HL-60 (cell line): ENCODE measurements around the gene TMEM72.

Source experiments
- POLR2AphosphoS5 ChIP-seq: IDR thresholded peaks from 2 replicates; pipeline ENCODE4 v1.6.1; 2012; ENCODE audit warnings: low read depth
- TF ChIP-seq, protein P1 (sequence below): IDR thresholded peaks from one replicate; pipeline ENCODE4 v1.5.1; 2011; ENCODE audit warnings: low read length, control low read depth, inconsistent platforms; ENCODE audit not compliant: insufficient read depth
- TF ChIP-seq, protein P2 (sequence below): IDR thresholded peaks from 2 replicates; pipeline ENCODE4 v1.6.1; 2012; ENCODE audit warnings: low read depth; ENCODE audit not compliant: insufficient replicate concordance

GRCh38 chr10:44925224-44925623 lies 14.1 kb downstream of the TMEM72 start:
- TF ChIP-seq, protein P1, sequence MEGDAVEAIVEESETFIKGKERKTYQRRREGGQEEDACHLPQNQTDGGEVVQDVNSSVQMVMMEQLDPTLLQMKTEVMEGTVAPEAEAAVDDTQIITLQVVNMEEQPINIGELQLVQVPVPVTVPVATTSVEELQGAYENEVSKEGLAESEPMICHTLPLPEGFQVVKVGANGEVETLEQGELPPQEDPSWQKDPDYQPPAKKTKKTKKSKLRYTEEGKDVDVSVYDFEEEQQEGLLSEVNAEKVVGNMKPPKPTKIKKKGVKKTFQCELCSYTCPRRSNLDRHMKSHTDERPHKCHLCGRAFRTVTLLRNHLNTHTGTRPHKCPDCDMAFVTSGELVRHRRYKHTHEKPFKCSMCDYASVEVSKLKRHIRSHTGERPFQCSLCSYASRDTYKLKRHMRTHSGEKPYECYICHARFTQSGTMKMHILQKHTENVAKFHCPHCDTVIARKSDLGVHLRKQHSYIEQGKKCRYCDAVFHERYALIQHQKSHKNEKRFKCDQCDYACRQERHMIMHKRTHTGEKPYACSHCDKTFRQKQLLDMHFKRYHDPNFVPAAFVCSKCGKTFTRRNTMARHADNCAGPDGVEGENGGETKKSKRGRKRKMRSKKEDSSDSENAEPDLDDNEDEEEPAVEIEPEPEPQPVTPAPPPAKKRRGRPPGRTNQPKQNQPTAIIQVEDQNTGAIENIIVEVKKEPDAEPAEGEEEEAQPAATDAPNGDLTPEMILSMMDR = peak; percentile 7
- TF ChIP-seq, protein P2, sequence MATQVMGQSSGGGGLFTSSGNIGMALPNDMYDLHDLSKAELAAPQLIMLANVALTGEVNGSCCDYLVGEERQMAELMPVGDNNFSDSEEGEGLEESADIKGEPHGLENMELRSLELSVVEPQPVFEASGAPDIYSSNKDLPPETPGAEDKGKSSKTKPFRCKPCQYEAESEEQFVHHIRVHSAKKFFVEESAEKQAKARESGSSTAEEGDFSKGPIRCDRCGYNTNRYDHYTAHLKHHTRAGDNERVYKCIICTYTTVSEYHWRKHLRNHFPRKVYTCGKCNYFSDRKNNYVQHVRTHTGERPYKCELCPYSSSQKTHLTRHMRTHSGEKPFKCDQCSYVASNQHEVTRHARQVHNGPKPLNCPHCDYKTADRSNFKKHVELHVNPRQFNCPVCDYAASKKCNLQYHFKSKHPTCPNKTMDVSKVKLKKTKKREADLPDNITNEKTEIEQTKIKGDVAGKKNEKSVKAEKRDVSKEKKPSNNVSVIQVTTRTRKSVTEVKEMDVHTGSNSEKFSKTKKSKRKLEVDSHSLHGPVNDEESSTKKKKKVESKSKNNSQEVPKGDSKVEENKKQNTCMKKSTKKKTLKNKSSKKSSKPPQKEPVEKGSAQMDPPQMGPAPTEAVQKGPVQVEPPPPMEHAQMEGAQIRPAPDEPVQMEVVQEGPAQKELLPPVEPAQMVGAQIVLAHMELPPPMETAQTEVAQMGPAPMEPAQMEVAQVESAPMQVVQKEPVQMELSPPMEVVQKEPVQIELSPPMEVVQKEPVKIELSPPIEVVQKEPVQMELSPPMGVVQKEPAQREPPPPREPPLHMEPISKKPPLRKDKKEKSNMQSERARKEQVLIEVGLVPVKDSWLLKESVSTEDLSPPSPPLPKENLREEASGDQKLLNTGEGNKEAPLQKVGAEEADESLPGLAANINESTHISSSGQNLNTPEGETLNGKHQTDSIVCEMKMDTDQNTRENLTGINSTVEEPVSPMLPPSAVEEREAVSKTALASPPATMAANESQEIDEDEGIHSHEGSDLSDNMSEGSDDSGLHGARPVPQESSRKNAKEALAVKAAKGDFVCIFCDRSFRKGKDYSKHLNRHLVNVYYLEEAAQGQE = no peak
- no peak for TF ChIP-seq POLR2AphosphoS5
